Activated CD4-positive, alpha-beta T cell treated with anti-CD3 and anti-CD28 coated beads, Interleukin-10, Interleukin-2, amounts not matched to agents 100 ng/mL and 50 ng/mL, durations not matched to agents 16 hours and 8 hours (primary cell): ENCODE results near the gene NDFIP1.
"Not testable (repeated sequence)": the region's sequence is repeated elsewhere in the genome, so short reads cannot be mapped to it uniquely, and the experiment has no call there.

Experiments used
- DNase-seq: peaks from one replicate; pipeline ENCODE4 v3.0.0-alpha.2; 2020

The NDFIP1 gene

DNA sequence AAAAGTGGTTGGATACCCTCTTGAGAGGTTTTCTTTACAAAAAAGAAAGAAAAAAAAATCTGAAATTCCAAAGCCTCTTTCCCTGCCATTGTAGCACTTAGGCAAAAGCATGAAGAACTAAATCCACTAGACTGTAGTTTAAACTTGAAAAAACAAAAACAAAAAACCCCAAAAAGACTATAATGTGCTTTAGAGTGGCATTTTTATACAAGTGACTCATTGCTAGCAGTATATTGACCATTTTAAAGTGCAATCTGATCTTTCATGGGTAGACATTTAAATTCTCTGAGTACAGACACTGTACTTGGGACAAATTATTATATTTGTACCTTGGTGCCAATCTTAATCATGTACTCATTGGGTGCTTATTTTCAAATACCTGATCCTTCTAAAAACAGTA, 50.8 kb downstream of the NDFIP1 start:
- no peak for DNase-seq

DNA sequence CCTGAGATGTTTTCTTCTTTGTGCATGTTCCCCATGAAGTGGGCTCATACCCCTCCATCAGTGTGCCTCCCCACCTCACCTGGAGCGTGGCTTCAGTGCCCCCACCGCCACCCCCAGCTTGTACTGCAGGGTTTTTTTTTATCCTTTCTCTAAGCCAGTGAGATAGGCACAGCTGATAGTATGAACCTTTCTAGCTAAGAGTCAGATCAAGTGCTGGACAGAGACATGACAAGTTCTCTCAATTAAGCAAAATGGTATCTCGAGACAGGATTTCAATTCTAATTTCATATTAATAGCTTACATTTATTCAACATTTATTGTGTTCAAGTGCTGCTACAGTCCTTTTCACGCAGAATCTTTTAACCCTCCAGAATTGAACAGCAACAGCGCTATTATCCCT, 55.7 kb downstream of the NDFIP1 start:
- DNase-seq = no peak

DNA sequence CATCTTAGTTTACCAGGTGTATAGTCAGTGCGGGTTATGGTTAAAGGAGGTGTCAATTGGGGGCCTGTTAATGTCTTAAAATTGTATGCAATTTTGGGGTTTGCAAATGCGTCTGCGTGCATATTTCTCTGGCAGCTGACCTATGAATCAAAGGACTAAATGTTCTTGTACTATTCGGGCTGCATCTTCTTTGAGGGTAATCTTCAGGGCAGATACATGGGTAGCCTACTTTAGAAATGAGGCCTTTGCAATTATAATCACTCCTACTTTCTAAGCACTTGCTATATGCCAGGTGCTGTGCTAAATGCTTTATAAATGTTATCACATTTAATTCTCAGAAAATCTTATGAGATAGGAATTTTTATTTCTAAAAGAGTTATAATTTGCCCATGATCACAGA, 58.2 kb downstream of the NDFIP1 start:
- DNase-seq = no peak

DNA sequence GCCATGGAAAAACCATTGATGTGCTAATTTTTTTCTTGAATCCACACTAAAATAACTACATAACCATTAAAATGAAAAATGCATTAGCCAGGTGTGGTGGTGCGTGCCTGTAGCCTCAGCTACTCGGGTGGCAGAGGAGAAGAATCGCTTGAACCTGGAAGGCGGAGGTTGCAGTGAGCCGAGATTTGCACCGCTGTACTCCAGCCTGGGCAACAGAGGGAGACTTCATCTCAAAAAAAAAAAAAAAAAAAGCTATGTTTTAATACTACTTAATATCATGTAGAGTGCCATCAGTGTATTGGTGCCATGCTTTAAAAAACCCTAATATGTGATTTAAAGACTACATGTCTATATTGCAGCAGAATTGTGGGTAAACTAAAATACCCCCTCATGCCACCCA, 58.9 kb downstream of the NDFIP1 start:
- no peak for DNase-seq

DNA sequence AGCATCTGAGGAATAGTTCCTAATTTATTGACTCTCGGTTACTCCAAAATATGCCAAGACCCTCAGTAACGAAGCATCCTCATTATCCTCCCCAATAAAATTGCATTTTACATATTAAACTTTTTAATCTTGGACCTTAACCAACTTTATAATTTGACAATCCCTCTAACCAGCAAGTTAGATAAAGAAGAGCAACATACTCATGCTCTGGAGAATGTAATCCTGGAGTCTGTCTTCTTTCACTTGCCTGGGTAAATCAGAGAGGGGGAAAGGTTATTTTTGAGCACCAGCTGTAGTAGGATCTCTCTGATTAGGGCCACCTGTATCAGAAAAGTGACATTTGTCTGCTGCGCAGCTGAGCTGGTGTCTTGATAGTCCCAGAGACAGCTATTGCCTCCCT, 59.8 kb downstream of the NDFIP1 start:
- DNase-seq = no peak

DNA sequence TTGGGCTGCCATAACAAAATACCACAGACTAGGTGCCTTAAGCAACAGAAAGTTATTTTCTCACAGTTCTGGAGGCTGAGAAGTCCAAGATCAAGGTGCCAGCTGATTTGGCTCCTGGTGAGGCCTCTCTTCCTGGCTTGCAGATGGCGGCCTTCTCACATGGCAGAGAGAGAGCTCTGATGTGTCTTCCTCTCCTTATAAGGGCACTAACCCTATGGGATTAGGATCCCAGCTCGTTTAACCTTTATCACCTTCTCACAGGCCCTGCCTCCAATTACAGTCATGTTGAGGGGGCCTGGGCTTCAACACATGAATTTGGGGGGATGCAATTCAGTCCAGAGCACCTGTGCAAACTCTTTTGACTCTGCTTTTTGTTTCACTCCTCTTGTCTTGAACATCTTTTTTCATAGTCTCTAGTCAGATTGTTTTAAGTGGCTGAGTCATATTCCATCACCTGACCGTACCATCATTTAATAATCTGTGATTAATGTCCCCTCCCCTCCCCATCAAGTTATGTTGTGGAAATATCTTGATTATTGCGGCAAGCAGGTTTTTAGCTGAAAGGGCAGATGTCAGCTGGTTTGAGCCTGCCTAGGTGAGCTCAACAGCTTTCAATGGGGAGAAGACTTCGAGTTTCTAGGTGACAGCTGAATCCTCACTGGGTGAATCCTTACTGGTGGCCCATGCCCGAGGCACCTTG, 61.8 kb downstream of the NDFIP1 start:
- no peak for DNase-seq

DNA sequence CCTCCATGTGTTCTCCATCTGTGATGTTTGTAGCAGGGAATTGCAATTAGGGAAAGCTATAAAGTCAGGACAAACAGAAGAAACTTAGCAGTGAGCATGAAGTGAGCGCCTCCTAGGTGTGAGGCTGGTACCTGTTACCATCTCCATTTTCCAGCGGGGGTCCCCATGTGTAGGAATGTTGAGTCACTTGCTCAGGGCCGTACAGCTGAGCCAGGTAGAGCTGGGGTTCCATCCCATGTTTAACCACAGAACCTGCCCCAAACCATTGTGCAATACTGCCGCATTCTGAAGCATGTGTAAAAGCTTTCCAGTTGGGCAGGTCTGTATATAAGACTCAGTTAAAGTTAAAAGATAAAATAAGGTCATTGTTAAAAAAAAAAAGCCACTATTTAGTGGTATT, 62.7 kb downstream of the NDFIP1 start:
- no peak for DNase-seq

DNA sequence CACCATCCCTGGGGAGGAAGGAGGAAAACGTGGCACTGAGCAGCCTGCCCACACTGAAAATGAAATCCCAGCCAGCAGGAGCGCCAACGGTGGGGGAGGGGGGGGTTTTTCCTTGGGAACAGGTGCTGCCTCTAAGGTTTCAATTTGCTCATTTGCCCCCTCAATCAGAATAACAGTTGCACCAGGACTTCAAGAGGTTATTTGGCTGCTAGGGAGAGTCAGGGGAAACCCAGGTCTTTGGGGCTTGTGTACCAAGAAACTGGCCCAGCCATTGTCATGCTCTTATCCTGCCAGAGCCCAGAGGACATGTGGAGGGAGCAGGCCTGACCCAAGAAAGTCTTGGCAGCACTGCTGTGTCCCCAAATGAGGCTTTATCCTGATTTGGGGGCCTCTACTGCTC, 66.5 kb downstream of the NDFIP1 start:
- no peak for DNase-seq

DNA sequence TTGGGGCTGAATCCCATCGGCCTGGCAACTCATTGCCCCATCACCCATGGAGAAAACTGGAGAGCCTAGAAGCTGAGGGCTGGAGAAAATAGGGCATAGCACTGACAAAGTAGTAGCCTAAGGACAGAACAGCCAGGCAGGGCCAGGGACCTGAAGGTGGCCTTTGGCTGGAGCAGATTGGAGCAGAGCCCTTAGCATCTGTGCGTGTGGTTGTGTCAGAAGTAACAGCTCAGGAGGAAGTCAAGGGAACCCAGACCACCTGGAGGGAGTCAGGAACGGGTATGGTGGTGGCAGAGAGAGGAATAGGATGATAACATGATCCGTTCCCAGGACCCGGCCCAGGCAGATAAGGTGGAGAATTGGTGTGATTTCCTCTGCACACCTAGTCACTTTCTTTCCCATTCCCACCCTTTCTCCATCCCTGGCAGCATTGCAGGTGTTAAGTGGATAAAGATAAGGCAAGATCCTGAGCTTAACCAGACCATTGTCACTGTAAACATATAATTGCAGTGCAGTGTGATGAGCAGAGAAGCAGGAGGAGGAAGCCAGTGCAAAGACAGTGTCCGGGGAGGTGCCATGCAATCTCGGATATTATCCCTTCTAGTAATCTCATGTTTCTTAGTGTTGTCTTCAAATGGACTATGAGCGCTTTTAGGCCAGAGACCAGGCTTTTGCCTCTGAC, 67.0 kb downstream of the NDFIP1 start:
- DNase-seq = no peak

DNA sequence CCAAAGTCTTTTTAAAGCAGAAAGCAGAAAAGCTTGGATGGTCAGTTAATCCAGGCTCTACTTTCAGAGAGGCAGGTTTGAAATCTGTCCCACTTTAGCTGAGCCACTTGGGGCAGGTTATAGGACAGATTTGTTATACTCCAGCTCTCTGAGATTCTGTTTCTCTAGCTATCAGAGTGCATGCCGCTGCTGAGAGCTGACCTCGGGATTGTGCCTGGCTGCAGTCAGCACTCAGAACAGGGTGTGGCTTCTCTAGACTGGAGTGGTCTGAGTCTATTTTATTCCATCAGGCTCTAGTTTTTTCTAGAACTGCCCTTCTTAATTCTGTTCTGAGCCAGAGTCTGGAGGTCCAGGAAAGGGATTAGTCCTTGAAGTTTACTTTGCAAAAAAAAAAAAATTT, 67.7 kb downstream of the NDFIP1 start:
- DNase-seq = no peak

DNA sequence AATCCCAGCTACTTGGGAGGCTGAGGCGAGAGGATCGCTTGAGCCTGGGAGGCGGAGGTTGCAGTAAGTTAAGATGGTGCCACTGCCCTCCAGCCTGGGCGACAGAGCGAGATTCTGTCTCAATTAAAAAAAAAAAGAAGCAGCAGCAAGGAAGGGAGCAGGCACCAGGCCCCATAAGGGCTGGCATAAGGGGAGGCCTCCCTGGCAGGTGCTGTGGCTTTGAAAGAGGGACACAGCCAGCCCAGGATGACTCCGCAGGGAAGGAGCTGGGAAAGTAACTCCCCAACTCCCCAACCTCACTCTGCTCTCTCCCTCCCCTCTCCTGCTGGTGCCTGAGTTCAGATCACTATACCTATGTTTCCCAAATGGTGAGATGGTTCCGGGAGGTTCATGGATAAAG, 70.1 kb downstream of the NDFIP1 start:
- DNase-seq = no peak

DNA sequence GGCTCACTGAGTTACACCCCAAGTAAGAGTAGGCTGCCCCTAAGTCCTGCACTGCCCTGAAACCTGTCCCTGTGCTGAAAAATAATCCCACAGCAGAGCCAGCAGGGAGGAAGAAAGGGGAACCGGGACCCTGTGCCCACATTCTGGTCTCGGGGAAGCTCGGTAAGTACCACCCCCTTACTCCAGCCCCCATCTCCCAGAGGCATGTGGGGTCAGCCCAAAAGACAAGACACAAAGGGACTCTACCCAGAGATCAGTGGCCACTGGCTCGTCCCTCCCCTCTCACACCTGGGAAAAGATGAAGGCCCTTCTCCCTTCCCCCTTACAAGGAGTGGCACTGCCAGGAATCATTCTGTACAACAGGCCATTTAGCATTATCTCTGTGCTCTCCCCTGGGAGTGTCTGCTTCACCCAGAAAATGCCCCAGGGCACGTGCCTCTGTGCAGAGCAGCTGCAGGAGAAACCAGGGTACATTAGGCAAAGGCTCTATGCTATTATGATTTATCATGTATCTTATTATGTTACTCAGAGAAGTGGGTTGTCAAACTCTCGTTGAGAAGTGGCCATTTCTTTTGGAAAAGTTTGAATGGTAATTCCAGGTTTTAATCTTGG, 71.3 kb downstream of the NDFIP1 start:
- DNase-seq = no peak

DNA sequence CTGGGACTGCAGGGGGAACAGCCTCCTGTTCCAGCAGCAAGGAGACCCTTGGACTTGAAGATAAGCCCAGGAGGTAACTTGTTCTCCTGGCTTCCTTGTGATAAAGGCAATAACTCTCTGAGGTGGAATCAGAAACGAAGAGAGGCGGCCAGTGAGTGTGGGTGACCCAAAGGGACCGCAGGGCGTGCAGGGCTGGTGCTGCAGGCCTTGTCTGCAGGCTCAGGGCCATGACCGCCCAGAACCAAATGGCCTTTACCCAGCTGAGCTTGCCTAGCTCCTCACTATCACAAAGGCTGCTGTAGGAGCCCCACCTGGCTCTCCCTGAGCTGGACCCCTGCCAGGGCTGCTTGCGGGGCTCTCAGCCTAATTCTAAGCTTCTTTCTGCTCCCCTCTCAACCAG, 72.5 kb downstream of the NDFIP1 start:
- no peak for DNase-seq

DNA sequence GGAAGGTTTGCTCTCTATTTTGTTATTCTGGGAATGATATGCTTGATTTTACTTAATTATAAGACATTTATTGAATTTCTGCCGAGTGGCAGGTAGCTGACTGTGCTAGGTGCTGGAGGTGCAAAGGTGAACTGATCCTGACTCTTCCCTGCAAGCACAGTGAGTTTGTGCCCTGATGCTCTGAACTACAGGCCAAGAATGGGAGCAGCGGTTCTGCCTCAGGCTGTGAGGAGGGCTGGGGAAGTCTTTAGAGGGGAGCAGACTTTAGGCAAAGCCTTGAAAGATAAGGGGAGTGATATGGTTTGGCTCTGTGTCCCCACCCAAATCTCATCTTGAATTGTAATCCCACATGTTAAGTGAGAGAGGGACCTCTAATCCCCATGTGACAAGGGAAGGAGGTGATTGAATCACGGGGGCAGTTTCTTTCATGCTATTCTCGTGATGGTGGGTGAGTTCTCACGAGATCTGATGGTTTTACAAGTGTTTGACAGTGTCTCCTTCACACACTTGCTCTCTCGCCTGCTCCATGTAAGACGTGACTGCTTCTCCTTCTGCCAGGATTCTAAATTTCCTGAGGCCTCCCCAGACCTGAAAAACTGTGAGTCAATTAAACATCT, 73.1 kb downstream of the NDFIP1 start:
- no peak for DNase-seq

DNA sequence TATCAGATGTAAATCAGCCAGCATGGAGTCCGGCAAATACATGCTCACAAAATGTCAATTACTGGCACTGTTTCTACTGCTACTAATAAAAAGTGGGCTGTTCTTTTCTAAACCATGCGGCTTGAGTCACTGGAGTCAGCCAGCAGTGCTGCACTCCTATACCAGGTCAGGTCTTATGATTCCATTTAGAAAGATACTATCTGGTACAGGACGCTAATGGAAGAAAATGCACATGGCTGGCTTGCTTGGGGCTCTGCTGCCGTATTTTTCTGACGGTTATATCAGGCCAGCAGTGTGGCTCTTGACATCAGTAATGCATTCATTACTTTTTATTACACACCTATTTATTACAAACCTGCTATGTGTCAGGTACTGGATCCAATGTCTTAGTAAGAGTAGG, 74.3 kb downstream of the NDFIP1 start:
- no peak for DNase-seq

DNA sequence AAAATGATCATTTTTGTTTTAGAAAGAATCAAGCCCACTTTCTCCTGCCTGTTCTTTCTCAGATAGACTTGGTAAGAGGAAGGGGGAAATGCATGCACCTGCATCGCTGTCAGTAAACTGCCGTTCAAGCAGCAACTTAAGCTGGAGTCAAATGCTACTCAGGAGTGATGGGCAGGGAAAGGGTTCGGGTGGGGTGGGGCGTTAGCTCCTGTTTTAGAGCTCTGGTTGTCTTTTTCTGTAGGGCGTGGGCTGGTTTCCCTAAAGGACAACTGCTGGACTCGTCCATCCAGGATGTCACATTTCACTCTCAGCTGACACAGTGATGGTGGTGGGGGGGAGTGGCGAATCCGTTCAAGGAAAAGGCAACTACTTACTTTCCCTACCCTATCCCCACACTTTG, 75.0 kb downstream of the NDFIP1 start:
- no peak for DNase-seq

DNA sequence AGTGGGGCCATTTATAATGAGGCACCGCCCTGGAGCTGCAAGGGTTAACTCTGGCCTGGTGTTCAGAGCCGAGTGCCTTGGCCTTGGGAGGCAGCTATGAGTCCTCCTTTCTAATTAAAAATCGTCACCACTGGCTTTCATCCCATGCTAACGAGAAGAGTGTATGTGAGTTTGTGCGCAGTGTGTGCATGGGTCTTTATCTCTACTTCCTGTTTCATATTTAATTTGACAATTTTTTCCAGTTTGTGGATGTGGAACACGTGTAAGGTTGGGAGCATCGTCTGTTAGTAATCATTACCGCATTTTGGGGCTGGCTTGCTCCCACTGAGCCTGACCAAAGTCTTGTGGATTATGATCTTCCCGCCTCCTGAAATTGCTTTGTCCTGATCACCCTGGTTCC, 76.4 kb downstream of the NDFIP1 start:
- no peak for DNase-seq

DNA sequence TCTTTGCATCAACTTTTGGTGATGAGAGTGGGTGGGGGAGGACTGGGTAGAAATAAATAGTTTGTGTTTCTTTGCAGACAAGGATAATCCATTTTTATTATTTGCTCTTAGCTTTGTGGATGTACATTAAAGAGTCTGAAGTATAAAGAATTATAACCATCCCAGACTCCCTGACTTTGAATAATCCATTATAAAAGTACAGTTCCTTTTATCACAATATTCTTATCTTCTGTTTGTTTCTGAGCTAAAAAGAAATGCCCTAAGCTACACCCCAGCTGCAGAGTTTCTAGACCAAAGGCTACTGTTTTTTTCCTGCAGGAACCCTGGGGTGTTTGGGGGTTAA, 77.9 kb downstream of the NDFIP1 start:
- no peak for DNase-seq

DNA sequence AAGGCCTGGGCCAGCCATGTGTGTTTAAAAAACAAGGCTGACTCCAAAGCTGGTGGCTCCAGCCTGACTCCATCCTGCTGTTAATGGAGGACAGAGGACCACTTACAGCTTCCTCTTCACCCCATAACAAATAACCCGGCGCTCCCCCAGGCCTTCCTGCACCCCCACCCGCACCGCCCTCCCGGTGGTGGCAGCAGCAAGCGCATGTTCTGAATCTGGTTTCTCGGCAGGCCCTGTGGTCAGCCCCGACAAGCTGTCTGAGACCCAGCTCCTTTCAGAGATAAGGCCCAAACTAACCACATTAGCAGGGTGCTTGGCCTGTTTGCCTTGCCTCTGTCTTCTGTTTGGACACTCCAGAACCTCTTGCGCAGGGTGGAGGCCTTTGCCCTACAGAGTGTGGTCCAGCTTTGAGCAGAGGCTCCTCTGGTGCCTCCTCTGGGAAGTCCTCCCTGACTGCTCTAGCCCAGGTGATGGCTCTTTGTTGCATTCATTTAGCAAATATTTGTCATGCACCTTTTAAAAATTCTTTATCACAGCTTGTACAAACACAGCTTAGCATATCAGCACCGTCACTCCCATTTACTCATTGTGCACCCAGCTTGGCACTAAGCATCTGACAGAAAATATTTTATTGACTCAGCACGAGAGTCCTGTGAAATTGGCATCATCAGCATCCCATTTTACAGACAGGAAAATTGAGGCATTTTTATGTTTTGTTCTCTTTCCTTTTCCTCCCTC, 78.4 kb downstream of the NDFIP1 start:
- DNase-seq = no peak

DNA sequence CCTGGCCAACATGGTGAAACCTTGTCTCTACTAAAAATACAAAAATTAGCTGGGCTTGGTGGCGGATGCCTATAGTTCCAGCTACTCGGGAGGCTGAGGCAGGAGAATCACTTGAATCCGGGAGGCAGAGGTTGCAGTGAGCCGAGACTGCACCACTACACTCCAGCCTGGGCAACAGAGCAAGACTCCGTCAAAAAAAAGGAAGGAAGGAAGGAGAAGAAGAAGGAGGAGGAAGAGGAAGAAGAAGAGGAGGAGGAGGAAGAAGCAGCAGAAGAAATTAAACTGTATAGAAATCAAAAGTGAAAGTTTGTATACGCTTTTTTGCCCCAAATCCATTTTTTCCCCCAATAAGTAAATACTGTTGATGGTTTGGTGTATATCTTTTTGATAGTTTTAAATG, 80.1 kb downstream of the NDFIP1 start:
- not testable (repeated sequence) for DNase-seq

DNA sequence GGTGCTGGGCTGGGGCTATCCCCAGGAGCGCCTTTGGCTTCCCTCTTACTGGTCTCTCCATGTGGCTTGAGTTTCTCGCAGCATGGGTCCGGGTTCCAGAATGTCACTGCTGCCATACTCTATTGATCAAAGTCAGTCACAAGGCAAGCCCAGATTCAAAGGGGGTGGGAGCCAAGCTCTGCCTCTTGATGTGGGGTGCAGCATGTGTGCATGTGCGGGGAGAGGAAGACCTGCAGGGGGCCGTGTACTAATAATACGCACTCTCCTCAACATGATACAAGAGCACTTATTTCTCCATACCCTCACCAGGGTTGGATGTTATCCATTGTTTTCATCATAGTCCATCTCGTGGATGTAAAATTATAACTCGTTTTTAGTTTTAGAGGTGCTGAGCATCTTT, 81.2 kb downstream of the NDFIP1 start:
- no peak for DNase-seq

DNA sequence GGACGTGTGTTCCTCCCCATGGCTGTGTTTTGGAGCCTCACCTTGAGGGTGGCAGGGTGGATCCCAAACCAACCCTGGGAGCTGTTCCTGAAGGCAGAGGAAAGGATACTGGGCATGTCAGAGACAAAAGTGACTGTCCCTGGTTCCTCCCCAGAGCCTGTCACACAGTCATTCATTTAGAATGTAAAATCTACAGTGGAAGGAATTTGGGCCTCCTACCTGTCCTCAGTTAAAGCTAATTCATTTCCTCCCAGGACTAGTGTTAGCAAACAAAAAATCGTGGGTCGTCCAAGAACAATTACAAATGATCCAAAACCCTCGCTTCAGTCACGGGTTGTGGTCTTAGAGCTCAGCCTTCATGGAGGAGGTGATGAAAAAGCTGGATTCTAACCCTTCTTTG, 83.2 kb downstream of the NDFIP1 start:
- no peak for DNase-seq

DNA sequence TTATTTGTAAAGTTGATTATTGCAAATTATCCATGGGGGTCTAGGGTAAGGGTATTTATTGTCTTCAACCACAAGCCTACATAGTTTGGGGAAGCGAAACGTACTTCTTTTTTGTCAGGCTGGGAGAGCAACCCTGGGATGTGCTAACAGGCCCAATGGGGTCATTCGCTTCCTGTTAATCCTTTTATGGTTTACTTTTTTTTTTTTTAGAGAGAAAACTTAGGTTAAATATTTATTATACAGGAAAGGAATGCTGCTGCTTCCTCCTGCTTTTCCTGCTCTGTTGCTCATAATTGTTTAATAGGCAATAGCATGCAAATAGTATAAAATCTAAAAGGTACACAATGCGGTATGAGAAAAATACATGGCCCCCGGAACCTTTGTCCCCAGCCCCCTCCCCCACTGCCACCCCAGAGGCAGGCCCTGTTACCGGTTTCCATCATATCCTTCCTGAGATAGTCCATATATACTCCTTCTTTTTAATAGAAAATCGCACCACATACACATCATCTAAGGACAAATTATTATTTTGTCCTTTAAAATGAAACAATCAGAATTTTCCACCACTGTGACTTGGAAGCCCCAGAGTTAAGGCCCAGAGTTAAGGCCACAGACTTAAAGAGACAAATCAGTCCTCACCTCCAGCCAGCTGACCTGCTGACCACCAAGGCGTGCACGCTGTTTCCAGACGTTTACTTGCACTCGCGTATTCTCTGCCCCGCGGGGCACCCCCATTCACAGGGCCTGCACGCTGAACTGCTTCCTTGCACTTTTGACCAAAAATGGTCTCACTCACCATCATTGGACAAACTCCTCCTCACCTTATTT, 83.9 kb downstream of the NDFIP1 start:
- DNase-seq = no peak
